Upper lobe of left lung (tissue), 4 donors: ENCODE measurements around the gene TERF2IP.

Experiments used
- CTCF ChIP-seq, 6 experiments: fragments of 450-650 bp in 4 of 6; fragments of 200-600 bp in 2 of 6; sonication (generic) in 2 of 6; IDR thresholded peaks; one replicate each; pipeline ENCODE4 v1.5.1; 2016 to 2019; ENCODE audit warnings: antibody characterized with exemption in 6 of 6
- EP300 ChIP-seq, 4 donors: sonication (generic); formaldehyde crosslinking; IDR thresholded peaks; one replicate each; pipeline ENCODE4 v1.5.1; 2017; ENCODE audit warnings: antibody characterized with exemption in 4 of 4, control low read depth in 2 of 4
- POLR2A ChIP-seq, 4 donors: fragments of 450-650 bp; IDR thresholded peaks; one replicate each; pipeline ENCODE4 v1.5.1; 2016 to 2017; ENCODE audit warnings: antibody characterized with exemption in 4 of 4, mild to moderate bottlenecking in 2 of 4
- POLR2AphosphoS5 ChIP-seq, 2 donors: sonication (generic); formaldehyde crosslinking; IDR thresholded peaks; one replicate each; pipeline ENCODE4 v1.5.1; 2017; ENCODE audit warnings: antibody characterized with exemption in 2 of 2

- TF ChIP-seq CTCF (IDR thresholded peaks at IDR 0.05): no peak
- TF ChIP-seq POLR2A (IDR thresholded peaks at IDR 0.05): no peak
- no peak for TF ChIP-seq EP300 (IDR thresholded peaks at IDR 0.05)
- TF ChIP-seq POLR2AphosphoS5 (IDR thresholded peaks at IDR 0.05): no peak
Observed at GRCh38 chr16:75644240-75645012, 3.1 kb upstream of the TERF2IP start.
